Fibroblast of skin of left biceps (primary cell): ENCODE data around the gene RPL28.

Source experiments
- DNase-seq, 2 experiments: peaks; one replicate each; pipeline ENCODE4 v3.0.0-alpha.2; 2013; ENCODE audit warnings: low read depth in 2 of 2

The RPL28 gene

DNA sequence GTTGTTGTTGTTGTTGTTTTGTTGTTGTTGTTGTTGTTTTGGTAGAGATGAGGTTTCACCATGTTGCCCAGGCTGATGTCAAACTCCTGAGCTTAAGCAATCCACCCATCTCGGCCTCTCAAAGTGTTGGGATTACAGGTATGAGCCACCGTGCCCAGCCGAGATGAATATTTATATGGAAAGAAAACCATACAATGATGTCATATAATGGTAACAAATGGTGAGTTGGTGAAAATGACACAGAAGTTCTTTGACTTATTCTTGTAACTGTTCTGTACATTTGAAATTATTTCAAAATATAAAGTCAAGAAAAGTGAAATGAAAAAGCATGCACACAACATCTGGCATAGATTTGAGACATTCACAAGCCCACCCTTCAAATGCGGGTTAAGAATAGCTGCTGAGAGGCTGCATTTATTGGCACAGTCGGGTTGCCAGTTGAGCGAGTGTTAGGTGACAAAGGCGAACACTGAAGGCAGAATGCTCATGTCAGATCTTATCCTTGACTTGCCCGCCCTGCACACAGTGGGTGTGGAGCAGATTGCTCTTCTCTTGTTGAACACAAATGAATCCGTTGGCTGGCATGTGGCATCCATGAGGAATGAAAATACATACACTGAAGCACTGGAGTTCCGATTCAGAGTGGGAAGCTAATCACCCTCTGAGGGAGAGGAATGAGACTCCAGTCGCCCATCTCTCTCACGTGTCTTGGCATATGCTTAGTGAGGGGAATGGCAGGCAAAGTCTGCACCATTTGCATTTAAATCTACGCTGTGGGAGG lies 37.7 kb downstream of the RPL28 start:
- no peak for DNase-seq

DNA sequence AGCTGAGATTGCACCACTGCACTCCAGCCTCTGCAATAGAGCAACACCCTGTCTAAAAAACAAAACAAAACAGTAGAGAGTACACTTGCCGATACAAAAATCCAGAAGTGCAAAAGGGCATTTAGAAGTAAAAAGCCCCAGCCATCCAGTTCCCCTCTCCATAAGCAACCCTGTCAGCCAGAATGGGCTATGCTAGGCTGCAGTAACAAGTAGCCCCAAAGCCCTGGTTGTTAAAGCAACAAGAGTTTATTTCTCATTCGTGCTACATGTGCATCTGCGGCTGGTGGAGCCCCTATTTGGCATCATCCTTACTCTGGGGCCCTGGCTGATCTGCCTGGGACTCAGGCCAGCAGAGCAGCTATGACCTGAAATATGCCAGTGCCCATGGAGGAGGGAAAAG lies 38.8 kb downstream of the RPL28 start:
- no peak for DNase-seq

GRCh38 chr19:55426042-55426441 lies 40.3 kb downstream of the RPL28 start:
- DNase-seq = no peak

GRCh38 chr19:55431183-55431582 lies 45.5 kb downstream of the RPL28 start:
- no peak for DNase-seq

- DNase-seq = no peak
Measured at GRCh38 chr19:55432241-55432959, 46.7 kb downstream of the RPL28 start.

DNA sequence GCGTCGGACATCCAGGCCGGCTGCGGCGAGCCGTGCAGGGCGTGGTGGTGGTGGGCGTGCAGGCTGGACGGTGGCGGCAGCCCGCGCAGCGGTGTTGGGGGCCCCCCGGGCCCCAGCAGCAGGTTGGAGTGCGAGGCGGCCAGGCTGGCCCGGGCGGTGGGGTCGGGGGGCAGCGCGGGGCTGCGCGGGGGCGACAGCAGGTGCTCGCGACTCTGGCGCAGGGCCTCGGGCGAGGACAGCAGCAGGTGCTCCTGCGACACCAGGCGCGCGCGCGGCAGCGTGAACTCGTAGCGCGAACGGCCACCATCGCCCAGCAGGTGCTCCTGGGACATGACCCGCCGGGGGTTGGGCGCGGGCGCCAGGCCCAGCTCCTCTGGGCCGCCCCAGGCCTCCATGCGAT lies 47.6 kb downstream of the RPL28 start:
- no peak for DNase-seq

DNA sequence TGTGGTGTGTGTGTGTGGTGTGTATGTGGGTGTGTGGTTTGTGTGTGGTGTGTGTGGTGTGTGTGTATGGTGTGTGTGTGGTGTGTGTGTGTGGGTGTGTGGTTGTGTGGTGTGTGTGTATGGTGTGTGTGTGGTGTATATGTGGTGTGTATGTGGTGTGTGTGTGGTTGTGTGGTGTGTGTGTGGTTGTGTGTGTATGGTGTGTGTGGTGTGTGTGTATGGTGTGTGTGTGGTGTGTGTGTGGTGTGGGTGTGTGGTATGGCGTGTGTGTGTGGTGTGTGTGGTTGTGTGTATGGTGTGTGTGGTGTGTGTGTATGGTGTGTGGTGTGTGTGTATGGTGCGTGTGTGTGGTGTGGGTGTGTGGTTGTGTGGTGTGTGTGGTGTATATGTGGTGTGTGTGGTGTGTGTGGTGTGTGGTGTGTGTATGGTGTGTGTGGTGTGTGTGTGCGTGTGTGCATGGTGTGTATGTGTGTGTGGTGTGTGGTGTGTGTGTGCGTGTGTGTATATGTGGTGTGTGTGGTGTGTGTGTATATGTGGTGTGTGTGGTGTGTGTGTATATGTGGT lies 48.7 kb downstream of the RPL28 start:
- DNase-seq = no peak

DNA sequence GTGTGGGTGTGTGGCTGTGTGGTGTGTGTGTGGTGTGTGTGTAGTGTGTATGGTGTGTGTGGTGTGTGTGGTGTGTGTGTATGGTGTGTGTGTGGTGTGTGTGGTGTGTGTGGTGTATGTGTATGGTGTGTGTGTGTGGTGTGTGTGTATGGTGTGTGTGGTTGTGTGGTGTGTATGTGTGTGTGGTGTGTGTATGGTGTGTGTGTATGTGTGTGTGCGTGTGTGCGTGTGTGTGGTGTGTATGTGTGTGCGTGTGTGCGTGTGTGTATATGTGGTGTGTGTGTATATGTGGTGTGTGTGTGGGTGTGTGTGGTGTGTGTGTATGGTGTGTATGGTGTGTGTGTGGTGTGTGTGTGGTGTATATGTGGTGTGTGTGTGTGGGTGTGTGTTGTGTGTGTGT lies 49.3 kb downstream of the RPL28 start:
- DNase-seq = no peak

GRCh38 chr19:55436847-55437246 lies 51.1 kb downstream of the RPL28 start:
- DNase-seq = no peak

- DNase-seq = no peak
Measured at GRCh38 chr19:55437410-55437809, 51.7 kb downstream of the RPL28 start.

DNA sequence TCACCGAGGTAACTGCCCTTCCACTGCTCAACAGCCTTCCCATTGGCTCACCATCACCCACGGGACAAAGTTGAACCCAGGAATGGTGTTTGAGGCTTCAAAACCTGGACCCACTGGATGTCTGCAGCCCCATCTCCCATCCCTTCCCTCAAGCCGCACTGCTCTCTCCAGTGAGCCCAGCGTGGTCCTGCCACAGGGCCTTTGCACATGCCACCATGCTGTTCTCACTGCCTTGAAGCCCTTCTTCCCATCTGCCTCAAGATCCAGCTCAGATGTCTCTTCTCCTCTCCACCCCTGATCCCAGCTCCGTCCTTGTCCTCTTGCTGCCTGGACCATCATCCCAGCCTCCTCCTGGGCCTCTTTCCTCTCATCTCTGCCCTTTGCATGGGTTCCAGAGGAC lies 53.3 kb downstream of the RPL28 start:
- DNase-seq = no peak

- DNase-seq = no peak
Measured at GRCh38 chr19:55440411-55441105, 54.8 kb downstream of the RPL28 start.

GRCh38 chr19:55441319-55441691 lies 55.6 kb downstream of the RPL28 start:
- no peak for DNase-seq

GRCh38 chr19:55441692-55442321 lies 56.1 kb downstream of the RPL28 start:
- no peak for DNase-seq

GRCh38 chr19:55442372-55442961 lies 56.7 kb downstream of the RPL28 start:
- DNase-seq = no peak

GRCh38 chr19:55443045-55443823 lies 57.5 kb downstream of the RPL28 start, which contains the start of gene SHISA7:
SHISA7 (minus strand) TSS chr19:55443300; CDS start chr19:55442863, 437 bp downstream.
- no peak for DNase-seq

- no peak for DNase-seq
Measured at GRCh38 chr19:55443824-55444480, 58.2 kb downstream of the RPL28 start.

DNA sequence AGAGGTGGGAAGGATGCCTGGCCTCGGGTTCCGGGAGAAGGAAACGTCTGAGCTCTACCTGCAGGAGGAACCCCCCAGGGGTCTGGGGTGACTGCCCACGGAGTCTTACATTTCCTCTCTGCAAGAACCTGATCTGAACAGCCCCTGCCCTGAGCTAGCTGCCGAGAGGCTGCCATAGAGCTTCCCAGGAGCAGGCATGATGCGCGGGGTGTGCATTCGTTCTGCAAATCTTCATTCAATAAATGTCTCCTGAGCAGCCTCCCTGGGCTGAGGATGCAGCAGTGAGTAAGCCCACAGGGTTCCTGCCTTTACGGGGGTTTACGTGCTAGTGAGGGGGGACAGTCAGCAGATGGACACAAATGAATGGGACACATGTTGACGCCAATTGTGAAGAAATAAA lies 58.9 kb downstream of the RPL28 start:
- no peak for DNase-seq

- no peak for DNase-seq
Measured at GRCh38 chr19:55446060-55446459, 60.3 kb downstream of the RPL28 start.
